Coronary artery (tissue), 2 donors: ENCODE measurements around the gene NPFFR2.

Source experiments
- DNase-seq: peaks from one replicate; pipeline ENCODE4 v3.0.0-alpha.2; 2017; ENCODE audit warnings: low spot score
- H3K27ac ChIP-seq, 2 donors: fragments of 200-600 bp; sonication (generic); one replicate each; pipeline ENCODE4 v1.5.1; 2016 to 2019
- H3K4me3 ChIP-seq: fragments of 200-600 bp; sonication (generic); 2 replicates; pipeline ENCODE4 v1.5.1; 2016; ENCODE audit warnings: mild to moderate bottlenecking, moderate library complexity
- CTCF ChIP-seq: fragments of 200-600 bp; sonication (generic); IDR thresholded peaks from one replicate; pipeline ENCODE4 v1.5.1; 2019; ENCODE audit warnings: antibody characterized with exemption

NPFFR2 gene

GRCh38 chr4:72016011-72016410 is 15.8 kb upstream of the NPFFR2 start:
- TF ChIP-seq CTCF = no peak
- H3K4me3 ChIP-seq = no peak overlapping the region
- no peak for DNase-seq
- H3K27ac ChIP-seq = no peak overlapping the region

- H3K4me3 ChIP-seq = no peak overlapping the region
- DNase-seq = no peak
- TF ChIP-seq CTCF = no peak
- H3K27ac ChIP-seq = no peak overlapping the region
These were observed 12.1 kb upstream of the NPFFR2 start for GRCh38 chr4:72019688-72020087.

GRCh38 chr4:72022553-72022952 is 9.2 kb upstream of the NPFFR2 start:
- no peak for TF ChIP-seq CTCF
- Histone ChIP-seq H3K27ac (no peak overlapping the region), H3K4me3 (no peak overlapping the region)
- no peak for DNase-seq

- no peak for DNase-seq
- no peak overlapping the region for H3K4me3 ChIP-seq
- TF ChIP-seq CTCF = no peak
- H3K27ac ChIP-seq = no peak overlapping the region
These were observed 23.8 kb downstream of the NPFFR2 start for GRCh38 chr4:72055566-72055965.

GRCh38 chr4:72063726-72064125 is 31.9 kb downstream of the NPFFR2 start:
- TF ChIP-seq CTCF = no peak
- DNase-seq = no peak
- H3K27ac ChIP-seq = no peak overlapping the region
- H3K4me3 ChIP-seq = no peak overlapping the region

- Histone ChIP-seq H3K27ac (no peak overlapping the region), H3K4me3 (no peak overlapping the region)
- TF ChIP-seq CTCF = no peak
- DNase-seq = no peak
These were observed 35.3 kb downstream of the NPFFR2 start for GRCh38 chr4:72067051-72067450.

- DNase-seq = no peak
These were observed 42.0 kb downstream of the NPFFR2 start for GRCh38 chr4:72073816-72074215.

More at GRCh38 chr4:72073816-72074215, 42.0 kb downstream of the NPFFR2 start:
- Histone ChIP-seq H3K4me3 (no peak overlapping the region), H3K27ac (no peak overlapping the region)
- no peak for TF ChIP-seq CTCF
